ENCODE results near the gene CCNB2.

- TF ChIP-seq CTCF (IDR thresholded peaks at IDR 0.05) (no peak), POLR2A (IDR thresholded peaks at IDR 0.05) (no peak)
These were observed 14.7 kb downstream of the CCNB2 start for GRCh38 chr15:59119625-59120024.

All from right lobe of liver (tissue), 4 donors.